Astrocyte (in vitro differentiated cells and primary cell): Measurements from ENCODE around the gene MRI1. TPM values are rescaled to one million over a fixed set of nuclear protein-coding genes. Genes with fewer than 3 reads are reported as not detected.

Experiments used
- DNase-seq: peaks from one replicate; pipeline ENCODE4 v3.0.0-alpha.2; 2010; ENCODE audit warnings: low read depth
- FAIRE-seq: peaks from 2 replicates; lab custom pipeline; 2011; peaks lifted over from hg19 to GRCh38; lab: Jason Lieb, UNC
- H2AFZ ChIP-seq: 2 replicates; pipeline ENCODE4 v1.6.0; 2012; ENCODE audit warnings: low read depth, low read length, inconsistent platforms
- H3K27ac ChIP-seq: 2 replicates; pipeline ENCODE4 v1.5.1; 2011; ENCODE audit warnings: low read depth, low read length, inconsistent platforms
- H3K27me3 ChIP-seq: 2 replicates; pipeline ENCODE4 v1.6.0; 2011; ENCODE audit warnings: low read length, inconsistent platforms; ENCODE audit not compliant: insufficient read depth
- H3K36me3 ChIP-seq: 2 replicates; pipeline ENCODE4 v1.5.1; 2011; ENCODE audit warnings: low read length, inconsistent platforms; ENCODE audit not compliant: insufficient read depth
- H3K4me1 ChIP-seq: 2 replicates; pipeline ENCODE4 v1.5.1; 2011; ENCODE audit warnings: low read length, inconsistent platforms; ENCODE audit not compliant: insufficient read depth
- H3K4me2 ChIP-seq: 2 replicates; pipeline ENCODE4 v1.6.0; 2012; ENCODE audit warnings: low read length, inconsistent platforms
- H3K4me3 ChIP-seq: 2 replicates; pipeline ENCODE4 v1.5.1; 2011; ENCODE audit warnings: low read depth, mild to moderate bottlenecking, low read length, inconsistent platforms; ENCODE audit not compliant: insufficient read depth
- H3K79me2 ChIP-seq: 2 replicates; pipeline ENCODE4 v1.6.0; 2012; ENCODE audit warnings: mild to moderate bottlenecking, low read length, inconsistent platforms; ENCODE audit not compliant: insufficient read depth
- H3K9ac ChIP-seq: 2 replicates; pipeline ENCODE4 v1.6.0; 2012; ENCODE audit warnings: mild to moderate bottlenecking, low read length, inconsistent platforms
- H3K9me3 ChIP-seq: 2 replicates; pipeline ENCODE4 v1.5.1; 2012; ENCODE audit warnings: low read depth, mild to moderate bottlenecking, low read length, inconsistent platforms; ENCODE audit not compliant: insufficient read depth
- H4K20me1 ChIP-seq: 2 replicates; pipeline ENCODE4 v1.6.0; 2012; ENCODE audit warnings: low read length, inconsistent platforms; ENCODE audit not compliant: insufficient read depth
- H3K27ac Mint-ChIP-seq: one replicate; pipeline ENCODE4 v1.8.0; 2021; ENCODE audit warnings: mild to moderate bottlenecking, mixed read lengths; ENCODE audit not compliant: unreplicated experiment
- H3K27me3 Mint-ChIP-seq: one replicate; pipeline ENCODE4 v1.8.0; 2021; ENCODE audit warnings: low read depth, mixed read lengths; ENCODE audit not compliant: unreplicated experiment
- H3K36me3 Mint-ChIP-seq: one replicate; pipeline ENCODE4 v1.8.0; 2021; ENCODE audit warnings: low read depth, mixed read lengths; ENCODE audit not compliant: unreplicated experiment
- H3K4me1 Mint-ChIP-seq: one replicate; pipeline ENCODE4 v1.8.0; 2021; ENCODE audit warnings: low read depth, mixed read lengths; ENCODE audit not compliant: unreplicated experiment
- H3K4me3 Mint-ChIP-seq: one replicate; pipeline ENCODE4 v1.8.0; 2021; ENCODE audit warnings: mild to moderate bottlenecking, moderate library complexity, mixed read lengths; ENCODE audit not compliant: unreplicated experiment
- H3K9me3 Mint-ChIP-seq: one replicate; pipeline ENCODE4 v1.8.0; 2021; ENCODE audit warnings: mild to moderate bottlenecking, mixed read lengths; ENCODE audit not compliant: unreplicated experiment
- CTCF ChIP-seq: IDR thresholded peaks from 2 replicates; pipeline ENCODE4 v1.5.1; 2011; ENCODE audit warnings: low read depth, mild to moderate bottlenecking, inconsistent platforms, low read length, moderate library complexity; ENCODE audit not compliant: insufficient read depth
- EZH2 ChIP-seq: IDR thresholded peaks from 2 replicates; pipeline ENCODE4 v1.6.1; 2012; ENCODE audit warnings: mild to moderate bottlenecking, low read length, inconsistent platforms; ENCODE audit not compliant: insufficient read depth
- total RNA-seq: library from RNA; stranded (reverse); gene quantifications from 2 replicates; pipeline ENCODE4 v1.2.1, GENCODE V29; 2021

MRI1 gene
- total RNA-seq, 1 donor from 2014 or later: 26.6 TPM

GRCh38 chr19:13732337-13732736 is 32.0 kb upstream of the MRI1 start:
- no peaks in the 10 kb centered on the region for H3K9me3 Mint-ChIP-seq
- H3K36me3 Mint-ChIP-seq: no peaks in the 10 kb centered on the region
- FAIRE-seq (no peak), DNase-seq (no peak)
- Histone ChIP-seq H3K4me2 (peak overlapping the region; percentile 98), H4K20me1 (no peaks in the 10 kb centered on the region), H3K79me2 (peaks cover 5% of the 10 kb centered on the region), H3K27ac (peak overlapping the region; percentile 100), H3K4me3 (peak overlapping the region; percentile 78), H3K9me3 (no peaks in the 10 kb centered on the region), H2AFZ (no peak overlapping the region), H3K4me1 (peaks cover 30% of the 10 kb centered on the region), H3K9ac (peak overlapping the region; percentile 92), H3K27me3 (no peaks in the 10 kb centered on the region), H3K36me3 (no peaks in the 10 kb centered on the region)
- no peaks in the 10 kb centered on the region for H3K27me3 Mint-ChIP-seq
- H3K27ac Mint-ChIP-seq: peak overlapping the region; percentile 100
- H3K4me1 Mint-ChIP-seq: peaks cover 8% of the 10 kb centered on the region
- peak overlapping the region; percentile 88 for H3K4me3 Mint-ChIP-seq
- TF ChIP-seq EZH2 (no peak), CTCF (no peak)

- H3K27ac Mint-ChIP-seq: no peak overlapping the region
- FAIRE-seq: no peak
Observed at GRCh38 chr19:13734751-13735150, 29.6 kb upstream of the MRI1 start.

More at GRCh38 chr19:13734751-13735150, 29.6 kb upstream of the MRI1 start:
- no peaks in the 10 kb centered on the region for H3K9me3 Mint-ChIP-seq
- H3K9ac ChIP-seq: no peak overlapping the region
- DNase-seq: no peak
- H4K20me1 ChIP-seq: no peaks in the 10 kb centered on the region
- H3K4me2 ChIP-seq: no peak overlapping the region
- peaks cover 5% of the 10 kb centered on the region for H3K79me2 ChIP-seq
- peaks cover 18% of the 10 kb centered on the region for H3K4me1 ChIP-seq
- H3K27me3 ChIP-seq: no peaks in the 10 kb centered on the region
- no peak for TF ChIP-seq CTCF
- TF ChIP-seq EZH2: no peak
- H3K27me3 Mint-ChIP-seq: no peaks in the 10 kb centered on the region
- H3K36me3 ChIP-seq: no peaks in the 10 kb centered on the region
- H3K4me3 ChIP-seq: no peak overlapping the region
- no peak overlapping the region for H3K4me3 Mint-ChIP-seq
- no peak overlapping the region for H2AFZ ChIP-seq
- peaks cover 8% of the 10 kb centered on the region for H3K4me1 Mint-ChIP-seq
- H3K36me3 Mint-ChIP-seq: peaks cover 7% of the 10 kb centered on the region
- H3K9me3 ChIP-seq: no peaks in the 10 kb centered on the region
- H3K27ac ChIP-seq: no peak overlapping the region
